GM12878 (cell line): Measurements from ENCODE around the gene PKD1. TPM values are rescaled to one million over a fixed set of nuclear protein-coding genes. Genes with fewer than 3 reads are reported as not detected.

ENCODE experiments used
- ATAC-seq: fragments of 200-7000 bp; cut with Tn5 transposase; 3 replicates; pipeline ENCODE4 v1.9.1; 2020; ENCODE audit warnings: mild to moderate bottlenecking, moderate library complexity
- BruUV-seq: library from RNA; stranded (reverse); fragments of 400-500 nt; replicated peaks from 2 replicates; lab custom pipeline; 2021; lab: Mats Ljungman, UMichigan
- CTCF ChIA-PET: fragments of 300-600 bp; sonication (Branson Sonifier 250); formaldehyde crosslinking; extraction: SDS; loops from one replicate; lab custom pipeline; 2021; ENCODE audit warnings: inconsistent platforms; lab: Yijun Ruan, JAX
- POLR2A ChIA-PET: fragments of 350-600 bp; formaldehyde crosslinking; extraction: SDS; loops from one replicate; lab custom pipeline; 2021; ENCODE audit warnings: inconsistent platforms; lab: Charles Lee
- RAD21 ChIA-PET: fragments of 300-600 bp; sonication (Branson Sonifier 250); formaldehyde crosslinking; loops from one replicate; lab custom pipeline; 2023; ENCODE audit warnings: antibody characterized with exemption; ENCODE audit not compliant: unreplicated experiment; lab: Charles Lee
- SMC1A ChIA-PET: fragments of 300-600 bp; sonication (Branson Sonifier 250); formaldehyde crosslinking; loops from one replicate; lab custom pipeline; 2023; ENCODE audit not compliant: unreplicated experiment, uncharacterized antibody; lab: Charles Lee
- DNase-seq: peaks from one replicate; pipeline ENCODE4 v3.0.0-alpha.2; 2011; ENCODE audit warnings: low read depth, low spot score
- FAIRE-seq: peaks from 3 replicates; lab custom pipeline; 2011; peaks lifted over from hg19 to GRCh38; lab: Jason Lieb, UNC
- H2AFZ ChIP-seq: 2 replicates; pipeline ENCODE4 v1.6.0; 2011; ENCODE audit warnings: low read depth, low read length, control low read depth; ENCODE audit not compliant: control insufficient read depth
- H3K27ac ChIP-seq: 2 replicates; pipeline ENCODE4 v1.5.1; 2011; ENCODE audit warnings: control low read depth; ENCODE audit not compliant: control insufficient read depth, insufficient read depth
- H3K27me3 ChIP-seq, 2 experiments: replicated peaks in 1 of 2; 2 replicates each; pipeline versions ENCODE4 v1.6.0 to v1.6.1; 2011; ENCODE audit warnings: low read length in 1 of 2; ENCODE audit not compliant: control insufficient read depth in 2 of 2, insufficient read depth in 2 of 2
- H3K36me3 ChIP-seq, 2 experiments: 2 replicates each; pipeline ENCODE4 v1.5.1; 2011; ENCODE audit warnings: low read length in 1 of 2; ENCODE audit not compliant: control insufficient read depth in 2 of 2, insufficient read depth in 2 of 2
- H3K4me1 ChIP-seq: 2 replicates; pipeline ENCODE4 v1.6.1; 2011; ENCODE audit warnings: mild to moderate bottlenecking, low read length, moderate library complexity, mixed read lengths; ENCODE audit not compliant: control insufficient read depth, insufficient read depth
- H3K4me2 ChIP-seq: 2 replicates; pipeline ENCODE4 v1.6.0; 2011; ENCODE audit warnings: control low read depth; ENCODE audit not compliant: control insufficient read depth, insufficient read depth
- H3K4me3 ChIP-seq: fragments of 200-600 bp; sonication (generic); 2 replicates; pipeline ENCODE4 v1.5.1; 2016
- H3K79me2 ChIP-seq: 2 replicates; pipeline ENCODE4 v1.6.0; 2011; ENCODE audit warnings: low read length; ENCODE audit not compliant: control insufficient read depth, insufficient read depth
- H3K9ac ChIP-seq: 2 replicates; pipeline ENCODE4 v1.8.0; 2011; ENCODE audit warnings: low read length, control low read depth, mixed read lengths; ENCODE audit not compliant: control insufficient read depth, insufficient read depth
- H3K9me3 ChIP-seq: replicated peaks from 3 replicates; pipeline ENCODE4 v1.5.1; 2011; ENCODE audit warnings: mild to moderate bottlenecking, low read length; ENCODE audit not compliant: control insufficient read depth, insufficient read depth
- H4K20me1 ChIP-seq: 2 replicates; pipeline ENCODE4 v1.6.0; 2011; ENCODE audit not compliant: control insufficient read depth, insufficient read depth
- ASH2L ChIP-seq: fragments of 300-600, 200-600 bp; sonication (generic); IDR thresholded peaks from 2 replicates; pipeline ENCODE4 v1.6.1; 2017; ENCODE audit warnings: low read depth, mild to moderate bottlenecking, borderline replicate concordance
- BACH1 ChIP-seq: fragments of 450-650 bp; IDR thresholded peaks from 2 replicates; pipeline ENCODE4 v1.6.1; 2017; ENCODE audit warnings: mild to moderate bottlenecking, borderline replicate concordance
- CBFB ChIP-seq: IDR thresholded peaks from 2 replicates; pipeline ENCODE4 v1.6.1; 2016; ENCODE audit warnings: antibody characterized with exemption, low read depth
- CBX5 ChIP-seq: sonication (generic); IDR thresholded peaks from 2 replicates; pipeline ENCODE4 v1.6.1; 2016; ENCODE audit warnings: low read depth, moderate library complexity, mild to moderate bottlenecking, inconsistent platforms
- CHD4 ChIP-seq: fragments of 200-600 bp; sonication (generic); IDR thresholded peaks from 2 replicates; pipeline ENCODE4 v1.6.1; 2016; ENCODE audit warnings: mild to moderate bottlenecking
- HCFC1 ChIP-seq: fragments of 150-350 bp; IDR thresholded peaks from 2 replicates; pipeline ENCODE4 v1.6.1; 2014; ENCODE audit warnings: low read length
- KAT2A ChIP-seq: conservative IDR thresholded peaks from 2 replicates; pipeline ENCODE4 v1.6.1; 2011; ENCODE audit warnings: low read depth, low read length; ENCODE audit not compliant: control insufficient read depth
- MEF2A ChIP-seq: IDR thresholded peaks from 2 replicates; pipeline ENCODE4 v1.6.1; 2011; ENCODE audit warnings: low read depth, mild to moderate bottlenecking, low read length, moderate library complexity; ENCODE audit not compliant: insufficient read depth
- SMAD5 ChIP-seq: IDR thresholded peaks from 2 replicates; pipeline ENCODE4 v1.6.1; 2016; ENCODE audit warnings: antibody characterized with exemption, low read depth
- SP1 ChIP-seq: IDR thresholded peaks from one replicate; pipeline ENCODE4 v1.6.1; 2011; ENCODE audit warnings: low read depth, low read length
- SUZ12 ChIP-seq: fragments of 200-600 bp; sonication (generic); IDR thresholded peaks from one replicate; pipeline ENCODE4 v1.6.1; 2018; ENCODE audit warnings: antibody characterized with exemption, mild to moderate bottlenecking; ENCODE audit not compliant: unreplicated experiment
- TCF3 ChIP-seq: IDR thresholded peaks from 2 replicates; pipeline ENCODE4 v1.6.1; 2012; ENCODE audit warnings: low read depth, mild to moderate bottlenecking, low read length, borderline replicate concordance; ENCODE audit not compliant: insufficient read depth
- ZNF217 ChIP-seq: fragments of 450-650 bp; IDR thresholded peaks from 2 replicates; pipeline ENCODE4 v1.6.1; 2017; ENCODE audit warnings: antibody characterized with exemption, mild to moderate bottlenecking
- ZNF24 ChIP-seq: fragments of 450-650 bp; IDR thresholded peaks from 2 replicates; pipeline ENCODE4 v1.6.1; 2017; ENCODE audit warnings: antibody characterized with exemption, mild to moderate bottlenecking
- WGBS: methylation state at CpG from one replicate; pipeline ENCODE4 v1.1.6; 2016; ENCODE audit warnings: low lambda C conversion rate; ENCODE audit not compliant: insufficient replicate concordance, insufficient coverage; ENCODE audit errors: missing lambda C conversion rate; 5-methylcytosine and 5-hydroxymethylcytosine counted together
- in situ Hi-C: fragments of 300-500 bp; cut with MboI; formaldehyde crosslinking; loops from 9 replicates; pipeline ENCODE4 v1.14.3; 2018; ENCODE audit warnings: mixed read lengths
- intact Hi-C: fragments of 100-400 bp; cut with micrococcal nuclease; formaldehyde crosslinking; loops from one replicate; pipeline ENCODE4 v1.14.2; 2022; ENCODE audit not compliant: unreplicated experiment
- polyA plus RNA-seq, 11 experiments: library from polyadenylated mRNA; depleted of rRNA in 4 of 11; unstranded in 6 of 11; stranded (reverse) in 5 of 11; fragments of >200 nt; fragmentation: Nextera tagmentation in 4 of 11; fragmentation: Illumina TruSeq in 1 of 11; extraction: Ambion mirVana in 4 of 11; extraction: Trizol in 1 of 11; gene quantifications; 1 replicate in 1 of 11; 2 replicates in 10 of 11; pipeline versions ENCODE4 v1.2.1 to v1.2.3, GENCODE V29; 2011 to 2016; ENCODE audit warnings: inconsistent platforms in 2 of 11, missing spikeins in 2 of 11, low read depth in 1 of 11
- total RNA-seq, 4 experiments: library from RNA; depleted of rRNA in 3 of 4; stranded (reverse); fragments of >200 nt in 3 of 4; fragmentation: Illumina TruSeq in 1 of 4; extraction: Trizol in 1 of 4; gene quantifications; 2 replicates each; pipeline versions ENCODE4 v1.2.1 to v1.2.3, GENCODE V29; 2013 to 2021
- TF ChIP-seq, protein P1 (sequence below): fragments of 450-650 bp; IDR thresholded peaks from 2 replicates; pipeline ENCODE4 v1.6.1; 2017; ENCODE audit warnings: low read depth, mild to moderate bottlenecking, moderate library complexity
- TF ChIP-seq, protein P2 (sequence below): IDR thresholded peaks from 2 replicates; pipeline ENCODE4 v1.6.1; 2011; ENCODE audit warnings: mild to moderate bottlenecking, low read depth, low read length, moderate library complexity; ENCODE audit not compliant: insufficient replicate concordance
- TF ChIP-seq, protein P3 (sequence below): IDR thresholded peaks from 2 replicates; pipeline ENCODE4 v1.6.1; 2011; ENCODE audit warnings: borderline replicate concordance, low read depth, mild to moderate bottlenecking, moderate library complexity, mixed read lengths, low read length; ENCODE audit not compliant: insufficient read depth; ENCODE audit errors: extremely low read length
- TF ChIP-seq, protein P4 (sequence below): fragments of 450-650 bp; IDR thresholded peaks from 2 replicates; pipeline ENCODE4 v1.6.1; 2016; ENCODE audit warnings: mild to moderate bottlenecking

The PKD1 gene
- total and polyA plus RNA-seq, 10 of the 15 experiments (the other 5 are each of a cell fraction or from before 2014, with no cell fraction given) = 0.11 to 62.0 (median 6.1) TPM

DNA sequence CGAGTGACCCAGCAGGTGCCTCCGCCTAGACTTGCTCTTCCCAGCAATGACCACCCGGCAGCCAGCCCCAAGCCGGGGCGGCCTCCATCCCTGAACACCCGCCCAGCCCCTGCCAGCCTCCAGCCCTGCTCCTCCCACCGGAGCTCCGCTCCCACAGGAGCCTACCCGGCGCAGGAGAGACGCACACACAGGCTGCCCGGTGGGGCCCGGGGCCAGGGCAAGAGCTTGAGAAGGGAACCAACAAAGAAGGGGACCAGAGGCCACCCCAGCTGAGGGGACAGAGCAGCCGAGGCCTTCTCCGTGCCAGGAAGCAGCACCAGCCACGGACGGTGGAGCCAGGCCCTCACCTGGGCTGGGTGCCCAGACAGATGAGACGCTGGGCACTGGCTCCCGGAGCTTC is 13.8 kb downstream of the PKD1 start:
- H3K4me3 ChIP-seq = no peak overlapping the region
- SMC1A ChIA-PET = interaction anchor here (0.7 to 1.2 kb wide), 6 partner anchors 14 to 129 kb away, joined by 3 to 4 read pairs (median 3); partner anchors contain the start of genes ECI1, PKD1 and TRAF7
- ATAC-seq = no peak
- no peaks in the 10 kb centered on the region for H3K27me3 ChIP-seq
- CTCF ChIA-PET = interaction anchor here (0.7 to 1.2 kb wide), 11 partner anchors 15 to 152 kb away, joined by 3 to 14 read pairs (median 3); partner anchors contain the start of gene PKD1
- FAIRE-seq = no peak
- no peaks in the 10 kb centered on the region for H3K9me3 ChIP-seq
- no peak overlapping the region for H3K9ac ChIP-seq
- POLR2A ChIA-PET = interaction anchor here (1.5 kb wide), 1 partner anchor 19 kb away, joined by 3 read pairs; no protein-coding TSS in a partner anchor
- no peak overlapping the region for H3K27ac ChIP-seq
- H2AFZ ChIP-seq = no peak overlapping the region
- RAD21 ChIA-PET = interaction anchor here (0.8 to 1.3 kb wide), 4 partner anchors 14 to 34 kb away, joined by 3 to 22 read pairs (median 4); partner anchors contain the start of genes PKD1 and TRAF7
- no peaks in the 10 kb centered on the region for H3K36me3 ChIP-seq
- H3K4me2 ChIP-seq = no peak overlapping the region
- intact Hi-C loops = no loop called here
- in situ Hi-C loops = no loop called here
- no peaks in the 10 kb centered on the region for H4K20me1 ChIP-seq
- TF ChIP-seq TCF3 (no peak), SP1 (no peak), BACH1 (no peak), CBFB (no peak), ZNF217 (no peak), HCFC1 (no peak), SUZ12 (no peak), KAT2A (no peak), ASH2L (no peak), MEF2A (no peak), CHD4 (no peak), ZNF24 (no peak), SMAD5 (no peak), CBX5 (no peak)
- TF ChIP-seq, protein P1, sequence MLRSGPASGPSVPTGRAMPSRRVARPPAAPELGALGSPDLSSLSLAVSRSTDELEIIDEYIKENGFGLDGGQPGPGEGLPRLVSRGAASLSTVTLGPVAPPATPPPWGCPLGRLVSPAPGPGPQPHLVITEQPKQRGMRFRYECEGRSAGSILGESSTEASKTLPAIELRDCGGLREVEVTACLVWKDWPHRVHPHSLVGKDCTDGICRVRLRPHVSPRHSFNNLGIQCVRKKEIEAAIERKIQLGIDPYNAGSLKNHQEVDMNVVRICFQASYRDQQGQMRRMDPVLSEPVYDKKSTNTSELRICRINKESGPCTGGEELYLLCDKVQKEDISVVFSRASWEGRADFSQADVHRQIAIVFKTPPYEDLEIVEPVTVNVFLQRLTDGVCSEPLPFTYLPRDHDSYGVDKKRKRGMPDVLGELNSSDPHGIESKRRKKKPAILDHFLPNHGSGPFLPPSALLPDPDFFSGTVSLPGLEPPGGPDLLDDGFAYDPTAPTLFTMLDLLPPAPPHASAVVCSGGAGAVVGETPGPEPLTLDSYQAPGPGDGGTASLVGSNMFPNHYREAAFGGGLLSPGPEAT = no peak
- TF ChIP-seq, protein P2, sequence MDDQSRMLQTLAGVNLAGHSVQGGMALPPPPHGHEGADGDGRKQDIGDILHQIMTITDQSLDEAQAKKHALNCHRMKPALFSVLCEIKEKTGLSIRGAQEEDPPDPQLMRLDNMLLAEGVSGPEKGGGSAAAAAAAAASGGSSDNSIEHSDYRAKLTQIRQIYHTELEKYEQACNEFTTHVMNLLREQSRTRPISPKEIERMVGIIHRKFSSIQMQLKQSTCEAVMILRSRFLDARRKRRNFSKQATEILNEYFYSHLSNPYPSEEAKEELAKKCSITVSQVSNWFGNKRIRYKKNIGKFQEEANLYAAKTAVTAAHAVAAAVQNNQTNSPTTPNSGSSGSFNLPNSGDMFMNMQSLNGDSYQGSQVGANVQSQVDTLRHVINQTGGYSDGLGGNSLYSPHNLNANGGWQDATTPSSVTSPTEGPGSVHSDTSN = no peak
- TF ChIP-seq, protein P3, sequence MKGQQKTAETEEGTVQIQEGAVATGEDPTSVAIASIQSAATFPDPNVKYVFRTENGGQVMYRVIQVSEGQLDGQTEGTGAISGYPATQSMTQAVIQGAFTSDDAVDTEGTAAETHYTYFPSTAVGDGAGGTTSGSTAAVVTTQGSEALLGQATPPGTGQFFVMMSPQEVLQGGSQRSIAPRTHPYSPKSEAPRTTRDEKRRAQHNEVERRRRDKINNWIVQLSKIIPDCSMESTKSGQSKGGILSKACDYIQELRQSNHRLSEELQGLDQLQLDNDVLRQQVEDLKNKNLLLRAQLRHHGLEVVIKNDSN = no peak
- TF ChIP-seq, protein P4, sequence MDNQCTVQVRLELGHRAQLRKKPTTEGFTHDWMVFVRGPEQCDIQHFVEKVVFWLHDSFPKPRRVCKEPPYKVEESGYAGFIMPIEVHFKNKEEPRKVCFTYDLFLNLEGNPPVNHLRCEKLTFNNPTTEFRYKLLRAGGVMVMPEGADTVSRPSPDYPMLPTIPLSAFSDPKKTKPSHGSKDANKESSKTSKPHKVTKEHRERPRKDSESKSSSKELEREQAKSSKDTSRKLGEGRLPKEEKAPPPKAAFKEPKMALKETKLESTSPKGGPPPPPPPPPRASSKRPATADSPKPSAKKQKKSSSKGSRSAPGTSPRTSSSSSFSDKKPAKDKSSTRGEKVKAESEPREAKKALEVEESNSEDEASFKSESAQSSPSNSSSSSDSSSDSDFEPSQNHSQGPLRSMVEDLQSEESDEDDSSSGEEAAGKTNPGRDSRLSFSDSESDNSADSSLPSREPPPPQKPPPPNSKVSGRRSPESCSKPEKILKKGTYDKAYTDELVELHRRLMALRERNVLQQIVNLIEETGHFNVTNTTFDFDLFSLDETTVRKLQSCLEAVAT = no peak
- no peaks in the 10 kb centered on the region for H3K79me2 ChIP-seq
- BruUV-seq = no TSS peak
- 79% methylated on average over 14 of the region's 19 CpGs for WGBS
- no peaks in the 10 kb centered on the region for H3K4me1 ChIP-seq
- DNase-seq = no peak
